ENCODE measurements around the gene ZNF565.
"Not testable (repeated sequence)": the region's sequence is repeated elsewhere in the genome, so short reads cannot be mapped to it uniquely, and the experiment has no call there.

The ZNF565 gene

DNA sequence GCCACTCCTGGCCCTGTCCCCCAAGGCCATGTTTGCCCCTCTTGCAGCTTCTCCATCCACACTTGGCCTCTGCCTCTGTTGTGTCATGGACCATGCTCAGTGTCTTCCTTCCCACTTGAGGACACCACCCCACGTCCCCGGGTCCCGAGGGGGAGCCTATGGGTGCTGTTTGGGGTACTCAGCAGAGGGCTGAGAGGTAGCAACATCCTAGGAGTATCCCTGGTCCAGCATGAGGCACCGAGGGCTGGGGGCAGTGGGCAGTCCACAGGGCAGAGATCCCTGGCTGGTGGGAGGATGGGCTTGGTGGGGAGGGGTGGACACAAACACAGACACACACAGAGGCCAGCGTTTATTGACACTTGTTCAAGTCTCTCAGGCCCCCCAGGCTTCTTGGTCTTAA lies 63.9 kb downstream of the ZNF565 start:
- DNase-seq (ENCODE audit: low read depth in 2 of 2): no peak

DNA sequence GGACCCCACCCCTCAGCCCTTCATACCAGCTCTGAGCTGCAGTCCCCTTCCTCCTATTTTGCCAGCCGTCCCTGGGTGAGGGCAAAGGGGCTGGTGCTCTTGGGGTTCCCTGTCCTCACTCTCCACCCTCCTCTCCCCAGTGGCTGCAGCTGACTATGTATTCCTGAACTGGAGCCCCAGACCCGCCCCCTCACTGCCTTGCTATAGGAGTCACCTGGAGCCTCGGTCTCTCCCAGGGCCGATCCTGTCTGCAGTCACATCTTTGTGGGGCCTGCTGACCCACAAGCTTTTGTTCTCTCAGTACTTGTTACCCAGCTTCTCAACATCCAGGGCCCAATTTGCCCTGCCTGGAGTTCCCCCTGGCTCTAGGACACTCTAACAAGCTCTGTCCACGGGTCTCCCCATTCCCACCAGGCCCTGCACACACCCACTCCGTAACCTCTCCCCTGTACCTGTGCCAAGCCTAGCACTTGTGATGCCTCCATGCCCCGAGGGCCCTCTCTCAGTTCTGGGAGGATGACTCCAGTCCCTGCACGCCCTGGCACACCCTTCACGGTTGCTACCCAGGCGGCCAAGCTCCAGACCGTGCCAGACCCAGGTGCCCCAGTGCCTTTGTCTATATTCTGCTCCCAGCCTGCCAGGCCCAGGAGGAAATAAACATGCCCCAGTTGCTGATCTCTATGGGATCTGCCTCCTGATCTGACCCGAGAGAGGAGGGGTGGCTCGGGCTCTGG lies 64.6 kb downstream of the ZNF565 start:
- DNase-seq (ENCODE audit: low read depth in 2 of 2): no peak

DNA sequence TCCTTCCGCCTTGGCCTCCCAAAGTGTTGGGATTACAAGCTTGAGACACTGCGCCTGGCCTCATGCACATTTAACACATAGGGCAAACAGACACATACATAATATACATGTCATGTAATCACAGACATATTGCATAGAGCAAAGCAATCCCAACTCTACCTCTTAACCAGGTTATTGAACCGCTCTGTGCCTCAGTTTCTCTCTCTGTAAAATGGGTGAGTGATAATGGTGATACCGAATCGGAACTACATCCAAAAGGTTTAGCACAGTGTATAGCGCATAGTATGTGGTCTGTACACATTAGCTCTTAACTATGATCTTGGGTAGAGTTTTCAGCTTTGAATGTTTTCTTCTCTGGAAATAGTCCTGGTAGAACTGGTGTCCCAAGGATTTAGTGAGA lies 69.8 kb downstream of the ZNF565 start:
- DNase-seq (ENCODE audit: low read depth in 2 of 2): no peak

DNA sequence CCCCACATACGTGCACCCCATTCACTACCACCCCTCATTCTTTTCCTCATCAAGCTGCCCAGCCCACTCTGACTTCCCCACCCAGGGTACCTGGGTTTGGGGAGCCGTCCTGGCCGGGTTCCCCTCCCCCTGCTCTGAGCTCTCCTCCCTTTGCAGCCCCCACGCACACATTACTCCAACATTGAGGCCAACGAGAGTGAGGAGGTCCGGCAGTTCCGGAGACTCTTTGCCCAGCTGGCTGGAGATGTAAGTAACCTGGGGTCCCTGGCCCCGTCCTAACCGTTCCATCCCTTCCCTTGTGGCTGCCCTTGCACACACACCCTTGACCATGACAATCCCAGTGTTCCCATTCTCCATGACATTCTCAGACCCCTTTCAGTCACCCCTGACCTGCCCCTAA lies 72.0 kb downstream of the ZNF565 start:
- DNase-seq (ENCODE audit: low read depth in 2 of 2): no peak

DNA sequence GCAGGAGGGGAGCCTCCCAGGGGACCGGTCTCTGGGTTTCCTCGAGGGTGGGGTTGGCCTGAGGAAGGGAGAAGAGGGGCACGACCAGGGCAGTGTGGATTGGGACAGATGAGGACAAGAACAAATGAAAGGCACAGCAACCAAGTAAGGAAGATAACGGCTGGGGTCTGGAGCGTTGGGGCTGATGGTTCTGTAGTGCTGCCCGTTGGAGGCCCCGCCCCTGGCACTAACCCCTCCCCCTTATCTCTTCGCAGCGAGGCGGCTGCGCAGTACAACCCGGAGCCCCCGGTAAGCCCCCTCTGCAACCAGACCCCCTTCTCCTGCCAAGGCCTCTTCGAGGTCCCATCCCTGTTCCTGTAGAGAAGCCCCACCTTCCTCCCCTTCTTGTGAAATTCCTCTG lies 72.4 kb downstream of the ZNF565 start:
- no peak for DNase-seq (ENCODE audit: low read depth in 2 of 2)

DNA sequence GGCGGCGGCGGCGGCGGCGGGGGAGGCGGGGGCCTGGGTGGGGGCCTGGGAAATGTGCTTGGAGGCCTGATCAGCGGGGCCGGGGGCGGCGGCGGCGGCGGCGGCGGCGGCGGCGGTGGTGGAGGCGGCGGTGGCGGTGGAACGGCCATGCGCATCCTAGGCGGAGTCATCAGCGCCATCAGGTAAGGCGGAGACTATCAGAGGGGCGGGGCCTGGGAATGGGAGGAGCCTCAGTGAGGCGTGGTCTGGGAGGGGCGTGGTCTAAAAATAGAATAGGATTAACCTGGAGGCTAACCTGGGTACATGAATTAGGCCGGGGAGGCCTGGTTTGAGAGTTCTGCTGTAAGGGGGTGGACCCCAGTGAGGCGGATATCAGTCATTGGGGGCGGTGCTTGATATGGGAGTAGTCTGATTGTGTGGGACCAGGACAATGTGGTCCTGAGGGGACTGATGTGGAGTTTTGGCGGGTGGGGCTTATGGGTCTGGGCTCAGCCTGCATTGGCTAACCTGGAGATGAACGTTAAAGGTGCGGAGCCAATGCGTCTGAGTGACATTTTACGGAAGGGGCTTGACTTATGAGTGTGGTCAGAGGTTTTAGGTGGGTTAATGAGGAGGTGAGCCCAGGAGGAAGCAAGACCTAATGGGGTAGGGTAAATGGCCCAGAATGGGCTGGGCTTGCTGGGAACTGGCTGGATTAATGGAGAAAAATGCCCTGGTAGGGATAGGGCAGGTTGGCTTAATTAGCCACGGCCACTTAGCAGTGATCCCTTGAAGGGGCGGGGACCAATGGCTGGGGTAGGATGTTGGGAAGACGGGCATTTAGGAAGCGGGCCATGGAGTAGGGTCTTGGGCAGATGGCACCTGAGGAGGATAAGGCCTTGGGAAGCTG lies 73.2 kb downstream of the ZNF565 start:
- peak; percentile 57 for DNase-seq (ENCODE audit: low read depth in 2 of 2)

DNA sequence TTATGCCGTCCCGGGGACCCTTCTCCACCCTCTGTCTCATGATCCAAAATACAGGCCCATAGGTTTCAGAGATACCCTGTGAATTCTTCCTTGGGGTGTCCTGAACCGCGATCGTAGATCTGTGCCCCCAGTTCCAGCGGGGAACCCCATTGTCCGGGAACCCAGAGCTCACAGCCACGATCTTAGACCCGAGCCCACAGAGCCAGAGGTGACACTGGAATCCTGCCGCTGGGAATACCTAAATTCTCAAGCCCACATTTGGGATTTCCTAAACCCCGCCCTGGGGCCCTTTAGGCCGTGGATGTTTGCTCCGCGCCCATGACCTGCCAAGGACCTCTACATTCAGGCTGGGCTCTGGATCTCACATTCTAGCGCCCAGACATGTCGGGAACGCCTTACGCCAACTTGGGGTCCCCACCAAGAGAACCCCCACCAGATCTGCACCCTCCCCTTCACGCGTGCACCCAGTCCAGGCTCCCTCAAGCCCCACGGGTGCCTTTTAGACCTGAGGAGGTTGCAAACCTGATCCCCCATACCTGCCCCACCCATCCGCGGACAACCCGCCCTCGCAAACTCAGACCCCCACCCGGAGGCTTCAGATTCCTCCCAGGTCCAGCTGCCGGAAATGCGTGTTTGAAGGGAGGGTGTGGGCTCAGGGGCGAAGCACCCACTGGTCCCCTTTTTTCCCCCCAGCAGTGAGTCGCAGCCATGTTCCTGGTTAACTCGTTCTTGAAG lies 74.0 kb downstream of the ZNF565 start:
- DNase-seq (ENCODE audit: low read depth in 2 of 2): no peak

DNA sequence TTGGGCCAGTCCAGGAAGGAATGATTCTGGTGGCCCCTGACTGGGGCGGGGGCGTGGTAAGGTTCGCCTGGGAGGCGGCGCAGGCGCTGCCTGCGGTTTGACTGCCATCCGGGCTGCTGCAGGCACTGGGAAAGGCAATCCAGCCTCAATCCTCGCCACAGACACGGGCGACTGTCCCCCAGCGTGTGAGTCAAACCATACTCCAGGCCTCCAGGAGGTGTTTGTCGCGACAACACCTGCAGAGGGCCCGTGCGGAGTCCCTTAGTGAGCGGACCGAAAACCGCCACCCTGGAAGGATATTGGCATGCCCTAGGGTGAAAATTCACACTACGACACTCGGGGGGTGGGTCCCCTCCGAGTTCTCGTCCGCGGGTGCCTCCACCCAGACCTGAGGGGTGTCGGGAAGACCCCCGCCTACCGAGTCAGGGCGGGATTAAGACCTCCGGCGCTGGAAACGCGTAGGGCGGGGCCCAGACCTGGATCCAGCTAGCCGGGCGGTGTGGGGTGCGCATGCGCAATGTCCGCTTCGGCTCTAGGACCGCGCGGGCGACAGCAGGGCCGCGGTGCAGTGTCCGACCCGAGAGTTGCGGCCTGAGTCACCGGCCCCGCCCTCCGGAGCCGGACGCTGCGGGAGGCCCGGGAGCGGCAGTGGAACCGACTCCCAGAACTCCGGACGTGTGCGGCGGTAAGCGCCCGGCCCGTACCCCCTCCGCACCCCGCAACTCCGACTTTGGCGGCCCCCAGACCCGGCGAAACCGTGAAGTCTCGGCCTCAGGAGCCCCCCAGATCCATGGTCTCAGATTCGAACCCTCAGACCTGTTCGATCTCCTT lies 74.8 kb downstream of the ZNF565 start, which contains the start of gene CAPNS1:
TSS of gene CAPNS1 (plus strand) at position 594 of the 831 bp plus-strand sequence. CDS start 946 bp downstream, outside the sequence.
- peak; percentile 88 to 90 for DNase-seq (ENCODE audit: low read depth in 2 of 2)

DNA sequence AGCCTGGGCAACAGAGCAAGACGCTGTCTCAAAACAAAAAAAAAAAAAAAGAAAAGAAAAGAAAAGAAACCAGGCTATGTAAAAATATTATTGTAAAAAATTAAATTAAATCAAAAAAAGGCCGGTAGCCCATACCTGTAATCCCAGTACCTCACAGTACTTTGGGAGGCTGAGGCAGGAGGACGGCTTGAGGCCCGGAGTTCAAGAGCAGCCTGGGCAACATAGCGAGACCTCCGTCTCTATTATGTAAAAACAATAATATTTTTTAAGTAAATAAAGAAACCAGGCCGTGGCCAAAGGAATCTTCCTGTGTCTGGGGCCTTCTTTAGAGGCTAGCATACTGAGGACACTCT lies 75.4 kb downstream of the ZNF565 start:
- DNase-seq (ENCODE audit: low read depth in 2 of 2): no peak

DNA sequence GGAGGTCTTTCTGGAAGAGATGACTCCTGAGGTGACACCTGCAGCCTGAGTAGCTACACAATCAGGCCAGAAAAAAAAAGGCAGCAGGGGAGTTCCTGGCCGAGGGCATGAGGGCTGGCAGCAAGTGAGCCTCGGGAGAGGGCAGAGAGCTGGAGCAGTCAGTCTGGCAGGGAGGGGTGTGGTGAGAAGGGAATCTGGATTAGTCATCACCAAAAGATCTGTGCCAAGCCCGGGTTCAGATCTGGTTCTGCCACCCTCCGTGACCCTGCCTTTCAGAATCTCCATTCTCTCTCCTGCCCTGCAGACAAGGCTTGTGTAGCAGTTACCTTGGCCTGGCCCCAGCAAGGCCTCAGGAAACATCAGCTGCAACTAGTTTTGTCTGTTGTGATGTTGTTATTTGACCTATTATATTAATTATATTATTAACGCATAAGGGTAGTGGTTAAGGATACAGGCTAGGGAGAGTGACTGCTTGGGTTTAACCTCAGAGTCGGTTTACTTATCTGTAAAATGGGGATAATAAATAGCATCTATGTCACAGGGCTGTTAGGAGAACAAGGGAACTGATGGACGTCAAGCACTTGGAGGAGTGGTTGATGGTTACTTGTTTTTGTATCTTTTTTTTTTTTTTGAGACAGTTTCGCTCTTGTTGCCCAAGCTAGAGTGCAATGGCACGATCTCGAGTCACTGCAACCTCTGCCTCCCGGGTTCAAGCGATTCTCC lies 77.3 kb downstream of the ZNF565 start:
- no peak for DNase-seq (ENCODE audit: low read depth in 2 of 2)

DNA sequence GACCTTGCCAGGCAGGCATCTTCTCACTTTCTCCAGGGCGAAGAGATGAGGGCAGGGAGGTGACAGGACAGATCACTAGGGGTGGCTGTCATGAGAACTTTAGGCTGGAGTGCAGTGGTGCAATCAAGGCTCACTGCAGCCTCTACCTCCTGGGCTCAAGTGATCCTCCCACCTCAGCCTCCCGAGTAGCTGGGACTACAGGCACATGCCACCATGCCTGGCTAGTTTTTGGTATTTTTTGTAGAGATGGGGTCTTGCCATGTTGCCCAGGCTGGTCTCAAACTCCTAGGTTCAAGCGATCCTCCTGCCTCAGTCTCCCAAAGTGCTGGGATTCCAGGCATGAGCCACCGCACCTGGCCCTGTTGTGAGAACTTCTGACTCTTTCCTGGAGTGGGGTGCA lies 79.6 kb downstream of the ZNF565 start:
- not testable (repeated sequence) for DNase-seq (ENCODE audit: low read depth in 2 of 2)
